Heart left ventricle (tissue), 13 donors: ENCODE measurements around the gene FOXM1.

Source experiments
- POLR2A ChIP-seq, 2 donors: fragments of 450-650 bp; IDR thresholded peaks; one replicate each; pipeline ENCODE4 v1.6.1; 2017; ENCODE audit warnings: antibody characterized with exemption in 2 of 2, mild to moderate bottlenecking in 2 of 2, moderate library complexity in 2 of 2
- TF ChIP-seq, protein P1 (sequence below), 12 donors: fragments of 200-600 bp; sonication (generic) in 4 of 12; IDR thresholded peaks; one replicate each; pipeline versions ENCODE4 v1.5.0 to v1.8.0; 2018 to 2022; ENCODE audit warnings: antibody characterized with exemption in 12 of 12, mild to moderate bottlenecking in 5 of 12
- donor health status: ischemic (EF 13 %, LVEDD 7.1; RV severe dilation, severe dysfunction).
- donor health status: DM: no; HTN: yes; CAD: no.
- donor health status: DM: no; HTN: no; CAD: no.
- donor health status: ischemic (EF 25% LVEDD 6.9; RV normal size, moderate dysfunction).
- donor health status: ischemic (EF 25% LVEDD 5.7; RV mildly dilated, moderate dysfunction).
- donor health status: ischemic (EF 35%, LVEDD 5.7; RV mildly dilated, moderate dysfunction).
- donor health status: nonischemic (EF 11% LVEDD 7.7; RV severe dilation, severe dysfunction).
- donor health status: DM: yes; HTN: yes; CAD: no.
- donor health status: PGD.
- donor health status: ischemic (EF 29% LVEDD 5.4; RV normal size, mild dysfunction).
- donor health status: nonischemic (EF 23%, LVEDD 6.1; RV moderate dilation, normal function).

DNA sequence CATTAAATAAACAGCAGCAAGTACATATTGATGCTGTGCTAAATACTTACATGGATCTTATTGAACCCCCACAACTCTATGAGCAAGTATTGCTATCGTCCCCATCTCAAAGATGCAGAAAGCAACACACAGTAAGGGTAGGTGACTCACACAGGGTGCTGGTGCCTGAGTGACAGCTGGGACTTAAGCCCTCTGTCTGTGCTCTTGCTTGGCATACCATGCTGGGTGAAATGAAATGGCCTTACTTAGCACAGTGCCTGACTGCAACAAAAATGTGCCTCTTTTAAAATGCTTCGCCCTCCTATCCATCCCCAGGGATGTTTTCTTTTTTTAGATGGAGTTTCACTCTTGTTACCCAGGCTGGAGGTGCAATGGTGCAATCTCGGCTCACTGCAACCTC lies 20.9 kb downstream of the FOXM1 start:
- TF ChIP-seq, protein P1, sequence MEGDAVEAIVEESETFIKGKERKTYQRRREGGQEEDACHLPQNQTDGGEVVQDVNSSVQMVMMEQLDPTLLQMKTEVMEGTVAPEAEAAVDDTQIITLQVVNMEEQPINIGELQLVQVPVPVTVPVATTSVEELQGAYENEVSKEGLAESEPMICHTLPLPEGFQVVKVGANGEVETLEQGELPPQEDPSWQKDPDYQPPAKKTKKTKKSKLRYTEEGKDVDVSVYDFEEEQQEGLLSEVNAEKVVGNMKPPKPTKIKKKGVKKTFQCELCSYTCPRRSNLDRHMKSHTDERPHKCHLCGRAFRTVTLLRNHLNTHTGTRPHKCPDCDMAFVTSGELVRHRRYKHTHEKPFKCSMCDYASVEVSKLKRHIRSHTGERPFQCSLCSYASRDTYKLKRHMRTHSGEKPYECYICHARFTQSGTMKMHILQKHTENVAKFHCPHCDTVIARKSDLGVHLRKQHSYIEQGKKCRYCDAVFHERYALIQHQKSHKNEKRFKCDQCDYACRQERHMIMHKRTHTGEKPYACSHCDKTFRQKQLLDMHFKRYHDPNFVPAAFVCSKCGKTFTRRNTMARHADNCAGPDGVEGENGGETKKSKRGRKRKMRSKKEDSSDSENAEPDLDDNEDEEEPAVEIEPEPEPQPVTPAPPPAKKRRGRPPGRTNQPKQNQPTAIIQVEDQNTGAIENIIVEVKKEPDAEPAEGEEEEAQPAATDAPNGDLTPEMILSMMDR (IDR thresholded peaks at IDR 0.05), result no peak
- TF ChIP-seq POLR2A (IDR thresholded peaks at IDR 0.05), result no peak
